PC-3 (cell line): ENCODE results near the gene HTR1E.

ENCODE experiments used
- EZH2 ChIP-seq: fragments of 300-600 bp; sonication (generic); IDR thresholded peaks from one replicate; pipeline ENCODE4 v1.6.1; 2017; ENCODE audit warnings: antibody characterized with exemption, mild to moderate bottlenecking, low read length; ENCODE audit not compliant: unreplicated experiment
- EZH2phosphoT487 ChIP-seq: fragments of 300-600 bp; sonication (generic); IDR thresholded peaks from 2 replicates; pipeline ENCODE4 v1.6.1; 2018; ENCODE audit warnings: mild to moderate bottlenecking, antibody characterized with exemption, low read length, borderline replicate concordance
- TF ChIP-seq, protein P1 (sequence below): fragments of 300-600 bp; sonication (generic); conservative IDR thresholded peaks from 2 replicates; pipeline ENCODE4 v1.5.1; 2017; ENCODE audit warnings: antibody characterized with exemption, low read depth, mild to moderate bottlenecking, low read length

DNA sequence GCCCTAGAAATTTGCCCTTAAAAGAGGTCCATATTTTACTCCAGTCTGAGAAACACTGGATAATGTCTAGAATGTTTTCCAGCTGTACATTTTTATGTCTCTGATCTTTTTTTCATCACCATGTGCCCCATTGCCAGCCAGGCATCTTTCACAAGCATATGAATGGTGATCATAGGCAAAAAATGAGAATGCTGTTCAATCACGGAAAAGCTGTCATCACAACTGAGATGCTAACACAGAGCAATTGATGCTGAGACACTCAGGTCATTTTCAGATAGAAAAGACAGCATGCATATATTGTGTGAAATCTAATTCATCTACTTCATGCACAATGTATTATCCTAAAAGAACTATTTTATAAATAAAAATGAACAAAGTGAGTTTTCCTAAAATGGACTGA is 116.0 kb downstream of the HTR1E start:
- TF ChIP-seq EZH2 (no peak), EZH2phosphoT487 (no peak)
- TF ChIP-seq, protein P1, sequence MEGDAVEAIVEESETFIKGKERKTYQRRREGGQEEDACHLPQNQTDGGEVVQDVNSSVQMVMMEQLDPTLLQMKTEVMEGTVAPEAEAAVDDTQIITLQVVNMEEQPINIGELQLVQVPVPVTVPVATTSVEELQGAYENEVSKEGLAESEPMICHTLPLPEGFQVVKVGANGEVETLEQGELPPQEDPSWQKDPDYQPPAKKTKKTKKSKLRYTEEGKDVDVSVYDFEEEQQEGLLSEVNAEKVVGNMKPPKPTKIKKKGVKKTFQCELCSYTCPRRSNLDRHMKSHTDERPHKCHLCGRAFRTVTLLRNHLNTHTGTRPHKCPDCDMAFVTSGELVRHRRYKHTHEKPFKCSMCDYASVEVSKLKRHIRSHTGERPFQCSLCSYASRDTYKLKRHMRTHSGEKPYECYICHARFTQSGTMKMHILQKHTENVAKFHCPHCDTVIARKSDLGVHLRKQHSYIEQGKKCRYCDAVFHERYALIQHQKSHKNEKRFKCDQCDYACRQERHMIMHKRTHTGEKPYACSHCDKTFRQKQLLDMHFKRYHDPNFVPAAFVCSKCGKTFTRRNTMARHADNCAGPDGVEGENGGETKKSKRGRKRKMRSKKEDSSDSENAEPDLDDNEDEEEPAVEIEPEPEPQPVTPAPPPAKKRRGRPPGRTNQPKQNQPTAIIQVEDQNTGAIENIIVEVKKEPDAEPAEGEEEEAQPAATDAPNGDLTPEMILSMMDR: no peak
